ENCODE measurements around the gene JAK2.
"Not testable (repeated sequence)": the region's sequence is repeated elsewhere in the genome, so short reads cannot be mapped to it uniquely, and the experiment has no call there.

DNA sequence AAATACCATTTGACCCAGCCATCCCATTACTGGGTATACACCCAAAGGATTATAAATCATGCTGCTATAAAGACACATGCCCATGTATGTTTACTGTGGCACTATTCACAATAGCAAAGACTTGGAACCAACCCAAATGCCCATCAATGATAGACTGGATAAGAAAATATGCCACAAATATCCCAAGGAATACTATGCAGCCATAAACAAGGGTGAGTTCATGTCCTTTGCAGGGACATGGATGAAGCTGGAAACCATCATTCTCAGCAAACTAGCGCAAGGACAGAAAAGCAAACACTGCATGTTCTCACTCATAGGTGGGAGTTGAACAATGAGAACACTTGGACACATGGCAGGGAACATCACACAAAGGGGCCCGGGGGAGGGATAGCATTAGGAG, 121.4 kb downstream of the JAK2 start:
- TF ChIP-seq CTCF, POLR2A (IDR thresholded peaks at IDR 0.05): not testable (repeated sequence)

Measured in esophagus squamous epithelium (tissue), 4 donors.